Effector memory CD4-positive, alpha-beta T cell (primary cell): ENCODE results near the gene ZNF423.

Source experiments
- DNase-seq, 3 donors: peaks; one replicate each; pipeline ENCODE4 v3.0.0-alpha.2; 2020
- H3K27ac ChIP-seq: 2 replicates; pipeline ENCODE4 v1.7.0; 2013; ENCODE audit warnings: mild to moderate bottlenecking, low read length, moderate library complexity; ENCODE audit not compliant: insufficient read depth, poor library complexity, severe bottlenecking
- H3K27me3 ChIP-seq: replicated peaks from 2 replicates; pipeline ENCODE4 v1.7.0; 2013; ENCODE audit warnings: mild to moderate bottlenecking, low read length; ENCODE audit not compliant: insufficient read depth, control insufficient read depth, poor library complexity, severe bottlenecking
- H3K36me3 ChIP-seq: 2 replicates; pipeline ENCODE4 v1.7.0; 2013; ENCODE audit warnings: mild to moderate bottlenecking, low read length, moderate library complexity; ENCODE audit not compliant: control insufficient read depth, insufficient read depth
- H3K4me1 ChIP-seq: 2 replicates; pipeline ENCODE4 v1.7.0; 2013; ENCODE audit warnings: low read length, mild to moderate bottlenecking; ENCODE audit not compliant: control insufficient read depth, insufficient read depth, poor library complexity, severe bottlenecking
- H3K4me3 ChIP-seq: 2 replicates; pipeline ENCODE4 v1.7.0; 2013; ENCODE audit warnings: low read length, low read depth, mild to moderate bottlenecking; ENCODE audit not compliant: insufficient read depth, poor library complexity, severe bottlenecking
- H3K9me3 ChIP-seq: 2 replicates; pipeline ENCODE4 v1.7.0; 2013; ENCODE audit warnings: mild to moderate bottlenecking, low read length, moderate library complexity; ENCODE audit not compliant: control insufficient read depth

ZNF423 gene

DNA sequence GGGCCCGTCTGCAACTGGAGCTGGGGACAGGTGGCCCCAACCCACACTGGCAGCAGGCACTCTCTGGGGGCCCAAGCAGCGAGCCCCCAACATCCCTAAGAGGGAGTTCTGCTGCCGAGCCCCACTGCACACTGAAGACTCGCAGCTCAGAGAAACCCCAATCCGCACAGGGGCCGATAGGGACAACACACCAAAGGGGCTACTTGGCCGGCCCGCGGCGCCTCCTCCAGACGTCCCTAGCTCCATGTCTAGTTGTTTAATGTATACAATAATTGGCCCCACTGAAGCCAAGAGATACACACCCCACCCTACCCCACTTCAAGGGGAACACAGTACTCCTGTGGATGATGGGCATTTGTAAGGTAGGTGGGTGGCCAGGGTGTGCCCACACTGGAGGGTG, 62.7 kb downstream of the ZNF423 start:
- H3K4me1 ChIP-seq: no peaks in the 10 kb centered on the region
- no peaks in the 10 kb centered on the region for H3K9me3 ChIP-seq
- no peak overlapping the region for H3K4me3 ChIP-seq
- no peaks in the 10 kb centered on the region for H3K36me3 ChIP-seq
- DNase-seq: no peak
- no peak overlapping the region for H3K27ac ChIP-seq
- no peaks in the 10 kb centered on the region for H3K27me3 ChIP-seq

DNA sequence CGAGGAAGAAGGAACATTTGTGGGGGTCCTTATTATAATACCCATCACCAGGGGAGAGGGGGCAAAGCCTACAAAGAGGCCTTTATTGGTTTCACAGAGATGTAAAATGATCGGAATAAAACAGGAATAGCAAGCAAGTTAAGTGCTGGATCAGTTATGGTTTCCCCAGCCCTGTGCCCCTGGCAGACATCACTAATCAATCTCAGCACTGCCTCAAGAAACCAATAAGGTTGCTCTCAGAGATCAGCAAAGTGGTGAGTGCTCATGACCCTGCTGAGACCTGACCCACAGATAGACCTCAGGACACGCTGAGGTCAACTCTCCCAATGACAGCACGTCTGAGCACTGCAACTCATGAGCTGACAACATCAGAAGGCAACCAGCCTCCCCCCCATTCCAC, 66.3 kb downstream of the ZNF423 start:
- Histone ChIP-seq H3K4me3 (no peak overlapping the region), H3K27ac (no peak overlapping the region), H3K27me3 (no peaks in the 10 kb centered on the region), H3K36me3 (no peaks in the 10 kb centered on the region), H3K4me1 (no peaks in the 10 kb centered on the region), H3K9me3 (no peaks in the 10 kb centered on the region)
- DNase-seq: no peak

DNA sequence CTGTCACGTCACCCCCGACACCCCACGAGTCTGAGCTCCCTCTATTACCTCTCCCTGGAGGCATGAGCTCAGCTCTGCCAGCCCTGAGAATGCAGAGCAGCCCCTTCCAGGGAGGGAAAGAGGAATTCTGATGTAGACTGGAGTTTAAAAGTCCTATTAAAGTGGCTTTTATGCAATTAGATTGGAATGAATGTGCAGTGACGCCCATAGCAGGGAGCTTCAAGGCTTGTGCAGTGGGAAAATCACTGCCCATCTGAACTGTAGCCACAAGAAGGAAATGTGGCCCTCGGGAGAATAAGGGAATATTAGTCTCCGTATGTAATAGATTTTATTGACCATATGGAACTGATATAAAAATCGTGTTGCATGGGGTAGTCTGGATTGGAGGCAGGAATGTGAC, 66.9 kb downstream of the ZNF423 start:
- H3K27me3 ChIP-seq: no peaks in the 10 kb centered on the region
- no peak for DNase-seq
- no peak overlapping the region for H3K4me3 ChIP-seq
- H3K4me1 ChIP-seq: no peaks in the 10 kb centered on the region
- no peak overlapping the region for H3K27ac ChIP-seq
- no peaks in the 10 kb centered on the region for H3K36me3 ChIP-seq
- no peaks in the 10 kb centered on the region for H3K9me3 ChIP-seq

DNA sequence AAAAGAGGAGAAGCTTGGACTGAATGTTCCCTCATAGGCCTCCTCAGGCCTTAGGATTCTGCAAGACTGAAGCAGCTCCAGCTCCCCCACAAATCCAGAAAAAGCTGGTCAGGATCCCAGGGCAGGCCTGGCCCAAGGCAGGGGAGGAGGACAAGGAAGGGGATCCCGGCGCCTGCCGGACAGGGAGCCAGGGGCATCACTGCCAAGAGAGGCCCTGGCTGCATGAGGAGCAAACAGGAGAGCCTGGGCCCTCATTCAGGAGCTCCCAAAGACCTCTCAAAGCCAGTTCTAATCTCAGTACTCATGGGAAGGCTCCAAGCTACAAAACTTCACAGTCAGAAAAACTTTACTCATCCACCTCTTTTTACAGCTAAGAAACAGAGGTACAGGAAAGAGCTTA, 67.3 kb downstream of the ZNF423 start:
- DNase-seq: no peak
- no peak overlapping the region for H3K27ac ChIP-seq
- no peaks in the 10 kb centered on the region for H3K27me3 ChIP-seq
- no peaks in the 10 kb centered on the region for H3K36me3 ChIP-seq
- H3K9me3 ChIP-seq: no peaks in the 10 kb centered on the region
- H3K4me3 ChIP-seq: no peak overlapping the region
- no peaks in the 10 kb centered on the region for H3K4me1 ChIP-seq

DNA sequence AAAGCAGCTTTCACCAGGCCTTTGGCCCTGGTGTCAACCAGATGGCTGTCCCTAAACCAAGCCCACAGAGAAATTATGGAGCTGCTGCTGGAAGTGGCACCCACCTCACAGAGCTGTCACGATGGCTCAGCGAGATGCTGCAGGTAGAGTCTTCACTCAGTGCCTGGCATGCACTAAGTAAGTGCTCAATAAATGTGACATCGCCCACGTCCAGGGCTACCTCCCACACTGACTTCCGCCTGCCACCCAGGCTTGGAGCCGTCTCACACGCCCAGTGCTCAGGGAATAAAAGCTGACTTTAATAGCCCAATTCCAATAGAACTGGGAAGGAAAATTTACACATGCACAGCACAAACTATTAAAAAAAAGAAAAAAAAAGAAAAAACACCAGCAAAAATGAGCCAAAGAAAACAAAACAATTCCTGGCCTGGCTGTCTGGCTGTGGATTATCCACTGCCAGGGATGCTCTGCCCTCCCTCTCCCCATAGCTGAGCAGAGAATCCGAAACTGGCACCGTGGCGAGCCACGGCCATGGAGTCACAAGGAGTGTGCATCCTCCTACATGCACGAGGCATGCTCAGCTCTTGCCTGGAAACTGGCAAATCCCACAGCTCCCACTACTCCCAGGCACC, 68.9 kb downstream of the ZNF423 start:
- no peaks in the 10 kb centered on the region for H3K9me3 ChIP-seq
- H3K27ac ChIP-seq: no peak overlapping the region
- no peak for DNase-seq
- H3K4me3 ChIP-seq: no peak overlapping the region
- no peaks in the 10 kb centered on the region for H3K27me3 ChIP-seq
- H3K36me3 ChIP-seq: no peaks in the 10 kb centered on the region
- H3K4me1 ChIP-seq: no peaks in the 10 kb centered on the region

DNA sequence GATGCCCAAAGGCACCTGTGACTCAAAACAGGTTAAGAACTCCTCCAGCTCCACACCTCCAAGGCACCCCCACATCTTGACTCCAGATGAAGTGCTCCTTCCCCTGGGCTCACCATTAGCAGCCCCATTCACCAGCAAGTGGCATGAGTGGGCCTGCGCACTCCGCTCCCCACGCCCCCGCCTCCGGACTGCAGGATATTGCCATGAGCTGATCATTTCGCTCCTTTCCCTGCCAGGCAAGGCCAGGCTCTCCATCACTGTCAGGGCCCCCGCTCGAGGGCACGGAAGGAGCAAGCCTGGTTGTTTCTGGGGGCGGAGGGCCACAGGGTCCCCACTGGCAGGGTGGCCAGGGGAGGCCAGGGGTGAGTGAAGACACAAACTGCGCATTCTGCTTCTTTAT, 69.9 kb downstream of the ZNF423 start:
- Histone ChIP-seq H3K4me3 (no peak overlapping the region), H3K4me1 (no peaks in the 10 kb centered on the region), H3K9me3 (no peaks in the 10 kb centered on the region), H3K27me3 (no peaks in the 10 kb centered on the region), H3K36me3 (no peaks in the 10 kb centered on the region), H3K27ac (no peak overlapping the region)
- DNase-seq: no peak

DNA sequence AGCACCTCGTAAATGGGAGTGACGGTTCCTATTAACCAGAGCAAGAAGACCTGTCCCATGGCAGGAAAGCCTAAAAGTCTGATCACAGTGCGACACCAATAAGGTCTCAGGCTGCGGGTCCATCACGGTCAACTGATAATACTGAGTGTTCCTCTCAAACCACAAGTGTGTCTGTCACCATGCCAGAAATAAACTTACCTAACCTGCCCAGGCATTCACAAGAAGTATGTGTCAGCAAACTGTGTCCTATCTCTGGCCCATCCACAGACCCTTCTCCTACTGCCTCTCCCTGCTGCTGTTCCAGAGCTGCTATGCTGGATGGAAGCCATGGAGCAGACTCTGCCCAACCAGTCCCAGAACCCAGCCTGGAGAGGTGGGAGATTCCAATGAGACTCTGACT, 73.5 kb downstream of the ZNF423 start:
- Histone ChIP-seq H3K4me3 (no peak overlapping the region), H3K36me3 (no peaks in the 10 kb centered on the region), H3K9me3 (no peaks in the 10 kb centered on the region), H3K27ac (no peak overlapping the region), H3K4me1 (no peaks in the 10 kb centered on the region), H3K27me3 (no peaks in the 10 kb centered on the region)
- DNase-seq: no peak

DNA sequence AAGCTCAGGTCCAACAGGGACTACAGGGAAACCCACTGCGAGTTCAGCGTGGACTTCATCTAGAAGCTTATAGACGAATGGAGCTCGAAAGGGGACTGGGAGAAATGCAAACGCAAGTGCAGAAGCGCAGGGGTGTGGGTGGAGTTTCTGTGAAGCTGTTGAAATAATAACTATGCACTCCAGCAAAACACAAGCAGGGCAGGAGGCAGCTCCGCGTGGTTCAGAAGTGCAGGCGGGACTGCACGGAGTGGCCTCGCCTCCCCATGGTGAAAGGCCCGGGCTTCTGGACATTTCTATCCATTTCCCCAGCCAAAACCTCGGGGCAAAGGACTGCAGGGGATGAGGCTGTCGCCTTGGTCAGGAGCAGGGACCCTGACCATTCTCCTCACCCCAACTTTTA, 74.5 kb downstream of the ZNF423 start:
- Histone ChIP-seq H3K36me3 (no peaks in the 10 kb centered on the region), H3K27me3 (no peaks in the 10 kb centered on the region), H3K4me3 (no peak overlapping the region), H3K27ac (no peak overlapping the region), H3K4me1 (no peaks in the 10 kb centered on the region), H3K9me3 (no peaks in the 10 kb centered on the region)
- DNase-seq: no peak

DNA sequence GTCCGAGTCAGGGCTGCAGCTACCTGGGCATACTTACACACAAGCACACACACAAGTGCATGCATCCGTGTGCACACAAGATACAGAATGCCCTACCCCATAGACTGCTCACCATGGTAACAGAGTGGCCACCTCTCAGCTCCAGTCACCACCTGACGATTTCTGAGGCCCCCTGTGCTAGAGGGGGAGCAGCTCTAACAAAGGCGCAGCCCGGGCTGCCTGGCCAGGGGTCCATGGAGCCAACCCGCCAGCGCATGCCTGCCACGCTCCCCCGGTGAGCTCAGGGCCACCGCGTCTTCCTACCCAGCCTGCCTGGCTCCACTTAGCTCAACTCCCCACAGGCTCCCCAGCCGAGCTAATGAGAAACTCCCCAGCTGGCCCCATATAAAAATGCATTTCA, 75.5 kb downstream of the ZNF423 start:
- no peaks in the 10 kb centered on the region for H3K4me1 ChIP-seq

DNA sequence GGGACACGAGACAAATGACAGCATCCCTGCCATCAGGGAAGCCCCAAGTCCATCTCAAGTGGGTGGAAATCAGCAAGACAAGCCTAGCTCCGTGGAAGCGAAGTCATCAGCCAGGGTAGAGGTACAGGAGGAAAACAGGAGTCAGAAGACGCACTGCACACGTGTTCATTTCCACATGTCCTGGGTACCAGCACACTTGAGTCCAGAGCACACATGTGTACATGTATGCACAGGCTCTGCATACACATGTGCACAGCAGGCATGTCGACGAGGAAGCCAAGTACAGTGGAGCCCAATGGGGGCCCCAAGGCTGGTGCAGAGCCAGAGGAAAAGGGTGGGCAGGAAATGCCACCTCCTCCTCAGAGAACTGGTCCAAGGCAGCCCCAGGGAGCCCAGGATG, 75.9 kb downstream of the ZNF423 start:
- Histone ChIP-seq H3K4me1 (no peaks in the 10 kb centered on the region), H3K27ac (no peak overlapping the region), H3K36me3 (no peaks in the 10 kb centered on the region), H3K4me3 (no peak overlapping the region), H3K9me3 (no peaks in the 10 kb centered on the region), H3K27me3 (no peaks in the 10 kb centered on the region)
- no peak for DNase-seq

More for the DNA sequence above, 75.5 kb downstream of the ZNF423 start:
- Histone ChIP-seq H3K27me3 (no peaks in the 10 kb centered on the region), H3K9me3 (no peaks in the 10 kb centered on the region), H3K36me3 (no peaks in the 10 kb centered on the region), H3K4me3 (no peak overlapping the region), H3K27ac (no peak overlapping the region)
- DNase-seq: no peak
